Testis (tissue), 2 donors: ENCODE measurements around the gene ABCC11.

Experiments used
- CTCF ChIP-seq, 3 experiments: fragments of 450-650 bp in 2 of 3; fragments of 200-600 bp in 1 of 3; sonication (generic) in 1 of 3; IDR thresholded peaks; one replicate each; pipeline ENCODE4 v1.5.1; 2016 to 2019; ENCODE audit warnings: antibody characterized with exemption in 3 of 3, mild to moderate bottlenecking in 2 of 3, moderate library complexity in 1 of 3
- POLR2A ChIP-seq: fragments of 450-650 bp; IDR thresholded peaks from one replicate; pipeline ENCODE4 v1.6.1; 2017; ENCODE audit warnings: antibody characterized with exemption, mild to moderate bottlenecking, moderate library complexity

GRCh38 chr16:48232493-48233040 is 14.8 kb downstream of the ABCC11 start:
- no peak for TF ChIP-seq CTCF (IDR thresholded peaks at IDR 0.05)
- no peak for TF ChIP-seq POLR2A
